Ovary (tissue), 9 donors: ENCODE results near the gene MYT1. TPM values are rescaled to one million over a fixed set of nuclear protein-coding genes. Genes with fewer than 3 reads are reported as not detected.

Experiments used
- DNase-seq, 5 donors: peaks; one replicate each; pipeline ENCODE4 v3.0.0-alpha.2; 2019 to 2020
- H3K27ac ChIP-seq, 2 donors: fragments of 200-600 bp; one replicate each; pipeline versions ENCODE4 v1.5.1 to v1.8.0; 2019 to 2022
- H3K27me3 ChIP-seq: fragments of 200-600 bp; one replicate; pipeline ENCODE4 v1.8.0; 2022
- H3K36me3 ChIP-seq: fragments of 200-600 bp; sonication (generic); one replicate; pipeline ENCODE4 v1.5.1; 2019
- H3K4me1 ChIP-seq: one replicate; pipeline ENCODE4 v1.8.1; 2013; ENCODE audit warnings: mild to moderate bottlenecking, moderate library complexity; ENCODE audit not compliant: insufficient read depth
- H3K4me3 ChIP-seq: fragments of 200-600 bp; sonication (generic); one replicate; pipeline ENCODE4 v1.5.1; 2017
- H3K9me3 ChIP-seq, 2 donors: fragments of 200-600 bp in 1 of 2; sonication (generic) in 1 of 2; one replicate each; pipeline versions ENCODE4 v1.5.1 to v1.8.1; 2013 to 2019; ENCODE audit warnings: mild to moderate bottlenecking in 1 of 2, moderate library complexity in 1 of 2
- CTCF ChIP-seq, 3 donors: fragments of 450-650 bp in 2 of 3; fragments of 200-600 bp in 1 of 3; IDR thresholded peaks; one replicate each; pipeline versions ENCODE4 v1.5.1 to v1.8.0; 2016 to 2022; ENCODE audit warnings: antibody characterized with exemption in 3 of 3, mild to moderate bottlenecking in 1 of 3
- EP300 ChIP-seq: sonication (generic); formaldehyde crosslinking; IDR thresholded peaks from one replicate; pipeline ENCODE4 v1.6.1; 2017; ENCODE audit warnings: antibody characterized with exemption
- POLR2A ChIP-seq: fragments of 450-650 bp; IDR thresholded peaks from one replicate; pipeline ENCODE4 v1.6.1; 2017; ENCODE audit warnings: antibody characterized with exemption, mild to moderate bottlenecking, moderate library complexity
- WGBS, 3 donors: extraction: QIAGEN DNeasy Blood & Tissue Kit in 1 of 3; methylation state at CpG; one replicate each; pipeline versions ENCODE4 v1.1.5 to v1.1.7; 2013 to 2017; 5-methylcytosine and 5-hydroxymethylcytosine counted together
- intact Hi-C, 4 donors: fragments of 100-400 bp; cut with DNase I; formaldehyde crosslinking; loops; one replicate each; pipeline versions ENCODE4 v1.11.0 to v1.15.1; 2022 to 2023
- polyA plus RNA-seq, 2 donors: library from polyadenylated mRNA; stranded (reverse); fragments of 200-250 nt in 1 of 2; fragments of 350-450 nt in 1 of 2; fragmentation: Illumina TruSeq in 1 of 2; extraction: RNeasy Lipid Tissue Mini Kit (QIAGEN cat#74804) in 1 of 2; gene quantifications; one replicate each; pipeline ENCODE4 v1.2.3, GENCODE V29; 2013 to 2014
- total RNA-seq, 7 donors: library from RNA; depleted of rRNA in 2 of 7; stranded (reverse); fragments of >200 nt in 2 of 7; fragmentation: NEBNext Ultra II Directional in 3 of 7; extraction: Animal tissue kit (Norgen Biotek cat#: 25700) in 3 of 7; gene quantifications; one replicate each; pipeline versions ENCODE4 v1.1.0 to v1.2.4, GENCODE V29; 2016 to 2023
- donor health status: DM: no; HTN: no; CAD: no; lungs with moderate emphysema.
- donor health status: DM: no; HTN: no; CAD: no.
- donor health status: Bipolar disorder and iron deficiency.
- donor health status: DM: yes; HTN: yes; CAD: no.
- donor health status: DM: no; HTN: no; CAD: no.
- donor health status: DM: yes; HTN: yes; CAD: no.

The MYT1 gene
- total and polyA plus RNA-seq, 9 donors = 0.05 to 0.25 (median 0.13) TPM; not detected in 1

DNA sequence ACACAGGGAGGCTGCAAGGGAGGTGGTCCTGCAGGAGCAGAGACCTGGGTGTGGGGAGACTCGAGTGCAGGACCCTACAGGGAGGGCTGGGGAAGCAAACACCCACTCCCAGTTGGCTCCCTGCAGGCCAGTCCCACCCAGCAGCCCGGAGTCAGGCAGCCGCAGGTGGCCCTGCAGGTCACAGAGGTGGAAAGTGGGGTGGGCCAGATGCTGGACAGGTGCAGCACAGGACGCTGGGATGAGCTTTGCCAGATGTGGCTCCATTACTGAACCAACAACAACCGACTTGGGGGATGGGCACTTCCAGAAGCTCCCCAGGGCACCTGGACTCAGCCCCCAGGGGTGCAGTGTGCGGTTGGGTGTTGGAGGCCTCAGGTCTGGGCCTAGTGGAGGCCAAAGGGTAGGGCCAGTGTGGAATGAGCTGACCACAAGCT lies 26.6 kb upstream of the MYT1 start:
- Histone ChIP-seq H3K9me3 (no peaks in the 10 kb centered on the region), H3K27ac (no peak overlapping the region), H3K36me3 (no peaks in the 10 kb centered on the region), H3K4me1 (no peaks in the 10 kb centered on the region), H3K27me3 (no peaks in the 10 kb centered on the region), H3K4me3 (no peak overlapping the region)
- no peak for DNase-seq
- WGBS, 3 donors = 60 to 71% (median 64%) methylated on average over 5 to 6 of the region's 6 CpGs
- no peak for TF ChIP-seq CTCF (IDR thresholded peaks at IDR 0.05)
- no peak for TF ChIP-seq EP300
- TF ChIP-seq POLR2A = no peak
- intact Hi-C loops = no loop called here

GRCh38 chr20:64138276-64138815 lies 25.9 kb upstream of the MYT1 start:
- TF ChIP-seq EP300 (no peak), POLR2A (no peak), CTCF (IDR thresholded peaks at IDR 0.05) (no peak)
- peak in 1 of 5 donors; percentile 7 for DNase-seq
- Histone ChIP-seq H3K27ac (no peak overlapping the region), H3K36me3 (no peaks in the 10 kb centered on the region), H3K9me3 (no peaks in the 10 kb centered on the region), H3K27me3 (no peaks in the 10 kb centered on the region), H3K4me1 (no peaks in the 10 kb centered on the region), H3K4me3 (no peak overlapping the region)
- intact Hi-C loops = no loop called here
- WGBS, 3 donors = 74 to 82% (median 78%) methylated on average over 18 of the region's 18 CpGs

GRCh38 chr20:64139199-64140060 lies 24.8 kb upstream of the MYT1 start:
- no peaks in the 10 kb centered on the region for H3K4me1 ChIP-seq
- intact Hi-C loops = no loop called here
- TF ChIP-seq POLR2A = no peak
- TF ChIP-seq EP300 = no peak
- no peak for TF ChIP-seq CTCF (IDR thresholded peaks at IDR 0.05)
- no peak overlapping the region for H3K27ac ChIP-seq
- H3K4me3 ChIP-seq = no peak overlapping the region
- H3K27me3 ChIP-seq = no peaks in the 10 kb centered on the region
- DNase-seq = peak in 1 of 5 donors; percentile 21
- WGBS, 3 donors = 69 to 71% (median 70%) methylated on average over 21 of the region's 21 CpGs
- no peaks in the 10 kb centered on the region for H3K36me3 ChIP-seq
- no peaks in the 10 kb centered on the region for H3K9me3 ChIP-seq

DNA sequence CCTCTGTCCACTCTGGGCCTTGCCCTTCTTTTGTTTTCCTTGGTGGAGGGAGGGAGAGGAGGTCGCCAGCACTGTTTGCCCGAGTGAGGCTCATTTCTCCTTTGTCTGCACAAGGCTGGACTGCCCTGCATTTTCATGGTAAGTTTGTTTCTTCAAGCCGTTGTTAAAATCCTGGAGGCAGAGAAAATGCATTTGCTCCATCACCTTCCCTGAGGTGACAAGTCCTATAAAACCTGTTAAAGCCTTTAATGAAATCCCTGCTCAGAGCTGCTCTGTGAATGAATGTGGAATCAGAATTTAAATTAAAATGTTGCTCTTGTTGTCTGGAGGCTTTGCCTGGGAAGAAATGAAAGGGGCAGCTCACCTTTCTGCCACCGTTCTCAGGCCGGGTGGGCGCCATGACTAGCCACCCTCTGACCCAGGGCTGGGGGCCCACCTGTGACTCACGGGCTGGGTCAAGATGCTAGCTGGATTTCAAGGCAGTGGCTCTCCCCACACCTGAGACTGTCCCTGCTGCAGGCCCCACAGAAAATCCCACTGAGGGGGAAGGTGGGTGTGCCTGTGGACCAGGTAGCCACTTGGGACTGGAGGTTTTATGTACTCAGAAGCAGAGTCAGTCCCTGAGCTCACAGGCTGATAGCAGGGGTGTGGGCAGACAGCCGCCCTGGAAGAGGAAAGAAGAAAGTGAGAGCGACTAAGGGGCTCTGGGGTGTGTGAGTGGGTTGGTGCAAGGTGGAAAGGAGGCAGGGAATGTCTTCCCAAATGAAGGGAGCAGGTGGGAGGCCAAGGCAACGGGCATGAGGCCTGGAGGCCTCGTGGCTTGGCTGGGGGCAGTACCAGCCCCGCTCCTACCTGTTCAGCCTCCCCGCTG lies 24.0 kb upstream of the MYT1 start:
- intact Hi-C loops = no loop called here
- Histone ChIP-seq H3K27me3 (no peaks in the 10 kb centered on the region), H3K27ac (no peak overlapping the region), H3K4me3 (no peak overlapping the region), H3K36me3 (no peaks in the 10 kb centered on the region), H3K9me3 (no peaks in the 10 kb centered on the region), H3K4me1 (no peaks in the 10 kb centered on the region)
- peak in 1 of 5 donors; percentile 8 for DNase-seq
- 66 to 72% (median 71%) methylated on average over 13 of the region's 13 CpGs for WGBS, 3 donors
- TF ChIP-seq POLR2A (no peak), EP300 (no peak), CTCF (IDR thresholded peaks at IDR 0.05) (no peak)
